Measurements from ENCODE around the gene BLM.
A peak's percentile ranks its signal among the peaks of the same experiment; 100 is the strongest.
"Not testable (repeated sequence)": the region's sequence is repeated elsewhere in the genome, so short reads cannot be mapped to it uniquely, and the experiment has no call there.

BLM gene

DNA sequence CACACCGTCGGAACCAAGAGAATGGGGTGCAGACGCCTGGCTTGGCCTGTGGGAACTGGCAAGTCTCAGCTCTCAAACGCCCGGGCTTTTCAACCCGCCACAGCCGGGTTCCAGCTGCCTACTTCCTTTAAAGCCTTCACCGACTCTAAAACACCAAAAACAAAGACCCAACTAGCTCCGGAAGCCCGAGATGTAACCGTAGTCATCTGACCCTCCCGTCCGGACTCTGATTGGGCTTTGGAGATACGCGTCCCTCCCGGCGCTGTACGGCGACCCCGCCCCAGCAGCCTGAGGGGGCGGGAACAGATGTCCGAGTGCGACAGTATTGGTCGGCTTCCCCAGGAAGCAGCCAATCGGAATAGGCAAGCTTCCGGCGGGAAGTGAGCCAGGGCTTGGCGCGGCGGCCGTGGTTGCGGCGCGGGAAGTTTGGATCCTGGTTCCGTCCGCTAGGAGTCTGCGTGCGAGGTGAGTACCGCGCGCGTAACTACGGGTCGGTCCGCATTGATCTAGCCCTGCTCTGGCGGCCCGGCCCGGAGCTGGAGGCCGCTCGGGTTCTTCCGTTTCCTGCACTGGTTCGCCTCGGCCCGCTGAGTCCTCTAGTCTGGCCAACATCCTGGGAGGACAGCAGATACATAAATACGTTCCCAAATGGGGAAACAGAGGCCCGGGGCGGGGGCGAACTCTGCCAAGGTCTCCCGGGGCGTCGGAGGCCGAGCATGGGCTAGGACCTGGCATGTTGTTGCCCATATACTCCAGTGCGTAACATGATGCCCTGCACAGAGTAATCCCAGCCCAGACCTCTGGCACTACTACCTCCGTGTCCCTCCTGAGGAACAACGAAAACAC is at the start of gene BLM:
Gene BLM (plus strand): TSS at position 371 of the 846 bp plus-strand sequence. CDS start 30,047 bp downstream, outside the sequence.
- ATAC-seq (ENCODE audit: low read depth) (peak; percentile 98), DNase-seq (ENCODE audit: low spot score) (peak; percentile 98)
- Histone ChIP-seq H3K27ac (ENCODE audit: poor library complexity, severe bottlenecking) (peak within 1 kb of the TSS; percentile 49), H3K9me3 (ENCODE audit: severe bottlenecking) (no peaks in the 10 kb centered on the region), H3K4me3 (ENCODE audit: severe bottlenecking) (peak within 1 kb of the TSS; percentile 66), H3K36me3 (ENCODE audit: low read depth) (peaks cover 10% of the 10 kb centered on the region), H3K27me3 (ENCODE audit: insufficient read depth, poor library complexity, severe bottlenecking) (no peaks in the 10 kb centered on the region), H3K4me1 (ENCODE audit: insufficient read depth, poor library complexity, severe bottlenecking) (peaks cover 13% of the 10 kb centered on the region)
- TF ChIP-seq, protein P1, sequence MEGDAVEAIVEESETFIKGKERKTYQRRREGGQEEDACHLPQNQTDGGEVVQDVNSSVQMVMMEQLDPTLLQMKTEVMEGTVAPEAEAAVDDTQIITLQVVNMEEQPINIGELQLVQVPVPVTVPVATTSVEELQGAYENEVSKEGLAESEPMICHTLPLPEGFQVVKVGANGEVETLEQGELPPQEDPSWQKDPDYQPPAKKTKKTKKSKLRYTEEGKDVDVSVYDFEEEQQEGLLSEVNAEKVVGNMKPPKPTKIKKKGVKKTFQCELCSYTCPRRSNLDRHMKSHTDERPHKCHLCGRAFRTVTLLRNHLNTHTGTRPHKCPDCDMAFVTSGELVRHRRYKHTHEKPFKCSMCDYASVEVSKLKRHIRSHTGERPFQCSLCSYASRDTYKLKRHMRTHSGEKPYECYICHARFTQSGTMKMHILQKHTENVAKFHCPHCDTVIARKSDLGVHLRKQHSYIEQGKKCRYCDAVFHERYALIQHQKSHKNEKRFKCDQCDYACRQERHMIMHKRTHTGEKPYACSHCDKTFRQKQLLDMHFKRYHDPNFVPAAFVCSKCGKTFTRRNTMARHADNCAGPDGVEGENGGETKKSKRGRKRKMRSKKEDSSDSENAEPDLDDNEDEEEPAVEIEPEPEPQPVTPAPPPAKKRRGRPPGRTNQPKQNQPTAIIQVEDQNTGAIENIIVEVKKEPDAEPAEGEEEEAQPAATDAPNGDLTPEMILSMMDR (IDR thresholded peaks at IDR 0.05; ENCODE audit: poor library complexity, severe bottlenecking), result peak; percentile 36

DNA sequence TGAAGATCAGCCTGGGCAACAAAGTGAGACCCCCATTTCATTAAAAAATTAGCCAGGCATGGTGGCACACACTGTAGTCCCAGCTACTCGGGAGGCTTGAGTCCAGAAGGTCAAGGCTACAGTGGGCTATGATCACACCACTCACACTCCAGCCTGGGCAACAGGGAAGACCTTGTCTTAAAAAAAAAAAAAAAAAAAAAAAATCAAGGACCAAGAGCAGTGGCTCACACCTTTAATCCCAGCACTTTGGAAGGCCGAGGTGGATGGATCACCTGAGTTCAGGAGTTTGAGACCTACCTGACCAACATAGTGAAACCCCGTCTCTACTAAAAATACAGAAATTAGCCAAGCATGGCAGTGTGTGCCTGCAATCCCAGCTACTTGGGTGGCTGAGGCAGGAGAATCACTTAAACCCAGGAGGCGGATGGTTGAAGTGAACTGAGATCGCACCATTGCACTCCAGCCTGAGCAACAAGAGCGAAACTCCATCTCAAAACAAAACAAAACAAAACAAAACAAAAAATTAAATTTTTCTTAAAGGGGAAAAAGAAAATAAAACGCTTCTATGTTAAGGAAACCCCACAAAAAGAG is 49.3 kb upstream of the BLM start:
- not testable (repeated sequence) for H3K27me3 ChIP-seq (ENCODE audit: insufficient read depth, poor library complexity, severe bottlenecking); H3K9me3 ChIP-seq (ENCODE audit: severe bottlenecking); H3K36me3 ChIP-seq (ENCODE audit: low read depth); H3K4me3 ChIP-seq (ENCODE audit: severe bottlenecking); ATAC-seq (ENCODE audit: low read depth)
- peak overlapping the region; percentile 66 for H3K27ac ChIP-seq (ENCODE audit: poor library complexity, severe bottlenecking)
- peaks cover 14% of the 10 kb centered on the region for H3K4me1 ChIP-seq (ENCODE audit: insufficient read depth, poor library complexity, severe bottlenecking)
- DNase-seq (ENCODE audit: low spot score), result peak; percentile 20

DNA sequence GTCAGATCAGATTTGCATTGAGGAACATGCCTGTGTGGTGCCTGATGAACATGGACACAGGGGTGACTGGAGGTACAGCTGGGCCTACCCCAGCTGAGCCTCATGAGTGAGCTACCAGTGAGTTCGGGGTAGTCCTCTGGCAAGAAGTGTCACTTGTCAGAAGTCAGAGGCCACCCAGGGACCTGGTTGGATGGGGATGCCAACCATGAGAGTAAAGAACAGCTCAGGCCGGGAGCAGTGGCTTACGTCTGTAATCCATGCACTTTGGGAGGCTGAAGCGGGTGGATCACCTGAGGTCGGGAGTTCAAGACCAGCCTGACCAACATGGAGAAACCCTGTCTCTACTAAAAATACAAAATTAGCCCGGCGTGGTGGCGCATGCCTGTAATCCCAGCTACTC is 46.5 kb upstream of the BLM start:
- H3K4me3 ChIP-seq (ENCODE audit: severe bottlenecking); H3K9me3 ChIP-seq (ENCODE audit: severe bottlenecking); H3K27me3 ChIP-seq (ENCODE audit: insufficient read depth, poor library complexity, severe bottlenecking); H3K36me3 ChIP-seq (ENCODE audit: low read depth); H3K27ac ChIP-seq (ENCODE audit: poor library complexity, severe bottlenecking); ATAC-seq (ENCODE audit: low read depth): not testable (repeated sequence)
- peaks cover 14% of the 10 kb centered on the region for H3K4me1 ChIP-seq (ENCODE audit: insufficient read depth, poor library complexity, severe bottlenecking)
- peak; percentile 60 for DNase-seq (ENCODE audit: low spot score)

DNA sequence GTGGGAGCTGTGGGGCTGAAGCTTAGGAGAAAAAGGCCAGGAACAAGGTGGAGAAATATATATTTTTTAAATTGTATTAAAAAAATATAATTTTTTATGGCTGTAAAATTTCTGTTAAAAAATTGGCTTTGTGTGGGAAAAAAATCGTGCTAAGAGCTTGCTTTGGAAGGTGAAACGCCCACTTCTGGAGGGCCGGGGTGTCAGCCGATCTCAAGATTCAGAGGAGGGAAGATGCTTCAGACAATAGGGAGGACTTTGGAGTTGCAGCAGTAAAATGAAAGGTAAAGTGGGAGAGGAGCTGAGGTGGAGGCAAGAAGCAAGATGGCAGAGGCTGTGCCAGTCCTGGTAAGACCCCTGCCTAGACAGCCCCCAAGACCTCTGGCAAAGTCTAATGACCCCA is 45.9 kb upstream of the BLM start:
- TF ChIP-seq, protein P1 (IDR thresholded peaks at IDR 0.05; ENCODE audit: poor library complexity, severe bottlenecking), result no peak
- H3K27me3 ChIP-seq (ENCODE audit: insufficient read depth, poor library complexity, severe bottlenecking), result no peaks in the 10 kb centered on the region

DNA sequence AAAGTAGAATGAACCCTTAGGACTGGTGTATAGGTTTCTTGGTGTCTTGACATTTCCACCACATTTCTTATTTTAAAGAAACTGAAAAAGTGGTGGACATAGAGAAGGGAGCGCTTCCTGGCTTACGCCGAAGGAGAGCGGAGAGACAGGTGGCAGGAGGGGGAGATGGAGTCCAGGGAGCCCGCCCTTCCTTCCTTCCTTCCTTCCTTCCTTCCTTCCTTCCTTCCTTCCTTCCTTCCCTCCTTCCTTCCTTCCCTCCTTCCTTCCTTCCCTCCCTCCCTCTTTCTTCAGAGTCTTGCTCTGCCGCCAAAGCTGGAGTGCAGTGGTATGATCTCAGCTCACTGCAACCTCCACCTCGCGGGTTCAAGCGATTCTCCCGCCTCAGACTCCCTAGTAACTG is 43.8 kb upstream of the BLM start:
- not testable (repeated sequence) for ATAC-seq (ENCODE audit: low read depth); H3K4me1 ChIP-seq (ENCODE audit: insufficient read depth, poor library complexity, severe bottlenecking); H3K9me3 ChIP-seq (ENCODE audit: severe bottlenecking); H3K36me3 ChIP-seq (ENCODE audit: low read depth); H3K27ac ChIP-seq (ENCODE audit: poor library complexity, severe bottlenecking); H3K4me3 ChIP-seq (ENCODE audit: severe bottlenecking); H3K27me3 ChIP-seq (ENCODE audit: insufficient read depth, poor library complexity, severe bottlenecking)
- peak; percentile 17 for DNase-seq (ENCODE audit: low spot score)

More for the DNA sequence above, 45.9 kb upstream of the BLM start:
- ATAC-seq (ENCODE audit: low read depth), result no peak
- H3K4me1 ChIP-seq (ENCODE audit: insufficient read depth, poor library complexity, severe bottlenecking), result peaks cover 9% of the 10 kb centered on the region
- no peaks in the 10 kb centered on the region for H3K36me3 ChIP-seq (ENCODE audit: low read depth)
- H3K9me3 ChIP-seq (ENCODE audit: severe bottlenecking), result no peaks in the 10 kb centered on the region
- DNase-seq (ENCODE audit: low spot score), result no peak
- H3K4me3 ChIP-seq (ENCODE audit: severe bottlenecking), result no peak overlapping the region
- no peak overlapping the region for H3K27ac ChIP-seq (ENCODE audit: poor library complexity, severe bottlenecking)

DNA sequence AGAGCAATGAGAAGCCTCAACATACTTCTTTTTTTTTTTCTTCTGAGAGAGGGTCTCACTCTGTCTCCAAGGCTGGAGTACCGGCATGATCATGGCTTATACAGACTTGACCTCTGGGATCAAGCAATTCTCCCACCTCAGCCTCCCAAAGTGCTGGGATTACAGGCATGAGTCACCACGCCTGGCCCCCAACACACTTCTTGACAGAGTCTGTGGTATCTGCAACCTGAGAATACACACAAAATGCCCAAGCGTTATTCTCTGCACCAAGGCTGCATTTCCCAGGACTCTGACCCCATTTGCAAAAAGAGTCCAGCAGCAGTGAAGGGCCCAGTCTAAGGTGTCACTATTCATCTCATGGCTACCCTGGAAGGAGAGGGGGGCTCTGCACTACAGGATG is 42.7 kb upstream of the BLM start:
- DNase-seq (ENCODE audit: low spot score), result peak; percentile 29
- Histone ChIP-seq H3K9me3 (ENCODE audit: severe bottlenecking) (no peaks in the 10 kb centered on the region), H3K4me3 (ENCODE audit: severe bottlenecking) (no peak overlapping the region), H3K36me3 (ENCODE audit: low read depth) (no peaks in the 10 kb centered on the region), H3K4me1 (ENCODE audit: insufficient read depth, poor library complexity, severe bottlenecking) (no peaks in the 10 kb centered on the region), H3K27ac (ENCODE audit: poor library complexity, severe bottlenecking) (no peak overlapping the region), H3K27me3 (ENCODE audit: insufficient read depth, poor library complexity, severe bottlenecking) (no peaks in the 10 kb centered on the region)
- TF ChIP-seq, protein P1 (IDR thresholded peaks at IDR 0.05; ENCODE audit: poor library complexity, severe bottlenecking), result no peak
- ATAC-seq (ENCODE audit: low read depth), result no peak
